Lung (tissue), 12 donors: ENCODE data around the gene MARK3. TPM values are rescaled to one million over a fixed set of nuclear protein-coding genes. Genes with fewer than 3 reads are reported as not detected.

Experiments used
- ATAC-seq: fragments of 200-7000 bp; cut with Tn5 transposase; one replicate; pipeline ENCODE4 v1.9.1; 2020; ENCODE audit warnings: moderate number of reproducible peaks; ENCODE audit not compliant: insufficient read depth, low FRiP score
- DNase-seq, 3 donors: peaks; one replicate each; pipeline ENCODE4 v3.0.0-alpha.2; 2013 to 2017
- H3K27ac ChIP-seq, 2 donors: one replicate each; pipeline ENCODE4 v1.5.1; 2013; ENCODE audit warnings: mild to moderate bottlenecking in 2 of 2, moderate library complexity in 2 of 2, control low read depth in 1 of 2, inconsistent platforms in 1 of 2, low read depth in 1 of 2, low read length in 1 of 2
- H3K27me3 ChIP-seq, 3 donors: one replicate each; pipeline ENCODE4 v1.5.1; 2013; ENCODE audit warnings: low read length in 2 of 3; ENCODE audit not compliant: control insufficient read depth in 3 of 3, insufficient read depth in 3 of 3
- H3K36me3 ChIP-seq, 4 donors: one replicate each; pipeline ENCODE4 v1.5.1; 2013; ENCODE audit warnings: low read length in 4 of 4, mild to moderate bottlenecking in 1 of 4, moderate library complexity in 1 of 4; ENCODE audit not compliant: control insufficient read depth in 4 of 4, insufficient read depth in 4 of 4
- H3K4me1 ChIP-seq, 5 donors: one replicate each; pipeline ENCODE4 v1.5.1; 2013; ENCODE audit warnings: low read length in 5 of 5, mild to moderate bottlenecking in 2 of 5, moderate library complexity in 1 of 5; ENCODE audit not compliant: control insufficient read depth in 5 of 5, insufficient read depth in 5 of 5
- H3K4me3 ChIP-seq: one replicate; pipeline ENCODE4 v1.5.1; 2013; ENCODE audit warnings: mild to moderate bottlenecking, control low read depth, moderate library complexity
- H3K9ac ChIP-seq, 2 donors: one replicate each; pipeline ENCODE4 v1.5.1; 2013; ENCODE audit warnings: low read length in 2 of 2, control low read depth in 1 of 2; ENCODE audit not compliant: insufficient read depth in 1 of 2
- H3K9me3 ChIP-seq, 4 donors: one replicate each; pipeline ENCODE4 v1.5.1; 2013; ENCODE audit warnings: low read length in 3 of 4, mild to moderate bottlenecking in 1 of 4, moderate library complexity in 1 of 4; ENCODE audit not compliant: control insufficient read depth in 4 of 4, insufficient read depth in 3 of 4
- WGBS, 2 donors: extraction: QIAGEN DNeasy Blood & Tissue Kit; methylation state at CpG; one replicate each; pipeline ENCODE4 v1.1.7; 2013; 5-methylcytosine and 5-hydroxymethylcytosine counted together
- polyA plus RNA-seq, 2 donors: library from polyadenylated mRNA; stranded (reverse); fragments of 200-250 nt; gene quantifications; one replicate each; pipeline ENCODE4 v1.2.1, GENCODE V29; 2013
- total RNA-seq, 2 donors: library from RNA; depleted of rRNA in 1 of 2; stranded (reverse); fragments of >200 nt in 1 of 2; gene quantifications; one replicate each; pipeline ENCODE4 v1.2.1, GENCODE V29; 2014 to 2021
- TF ChIP-seq, protein P1 (sequence below): IDR thresholded peaks from 2 replicates; pipeline ENCODE4 v1.5.1; 2012; ENCODE audit warnings: mild to moderate bottlenecking; ENCODE audit errors: control extremely low read depth, extremely low read depth
- donor health status: control.
- donor health status: control.
- donor health status: Bipolar disorder and iron deficiency.
- donor health status: healthy.
- donor health status: DM: yes; HTN: yes; CAD: no.

Gene MARK3
- total and polyA plus RNA-seq, 4 donors, result 56.2 to 177 (median 101) TPM

DNA sequence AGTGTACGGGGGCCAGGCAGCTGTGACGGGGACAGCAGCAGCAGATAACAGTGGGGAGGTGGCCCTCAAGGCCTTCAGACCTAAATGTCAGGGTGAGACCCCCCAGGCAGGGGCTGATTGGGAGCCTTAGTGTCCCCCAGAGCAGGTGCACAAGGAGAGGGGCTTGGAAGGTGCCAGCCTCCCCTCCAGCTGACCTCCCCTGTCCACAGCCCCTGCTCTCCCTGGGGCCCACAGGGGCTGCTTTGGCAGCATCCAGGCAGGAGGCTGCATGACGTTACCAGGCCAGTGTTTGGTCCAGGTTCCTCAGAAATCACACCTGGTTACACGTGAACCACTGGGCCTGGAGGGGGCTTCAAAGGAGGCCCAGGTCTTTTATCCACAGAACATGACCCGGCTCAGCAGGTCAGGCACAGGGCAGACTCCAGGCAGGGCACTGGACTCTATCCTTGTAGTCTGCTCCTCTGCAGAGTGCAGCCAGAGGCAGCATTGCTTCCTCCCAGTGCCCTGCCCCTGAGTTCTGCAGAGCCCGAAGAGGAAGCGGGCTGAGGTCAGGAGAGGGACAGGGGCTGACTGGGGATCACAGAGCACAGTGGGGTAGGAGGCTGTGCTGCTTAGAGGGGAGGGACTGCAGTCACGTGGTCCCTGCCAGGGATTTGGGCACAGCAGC, 141.2 kb downstream of the MARK3 start:
- WGBS, 2 donors, result 59 to 65% methylated on average over 8 of the region's 8 CpGs
- Histone ChIP-seq H3K9me3 (no peaks in the 10 kb centered on the region), H3K9ac (no peak overlapping the region), H3K36me3 (peaks cover 0 to 4% (median 1%) of the 10 kb centered on the region in 4 donors), H3K27ac (peak overlapping the region in 1 of 2 donors; percentile 34), H3K4me3 (no peak overlapping the region), H3K4me1 (peaks cover 0 to 48% (median 17%) of the 10 kb centered on the region in 5 donors), H3K27me3 (no peaks in the 10 kb centered on the region)
- DNase-seq (no peak), ATAC-seq (no peak)
- TF ChIP-seq, protein P1, sequence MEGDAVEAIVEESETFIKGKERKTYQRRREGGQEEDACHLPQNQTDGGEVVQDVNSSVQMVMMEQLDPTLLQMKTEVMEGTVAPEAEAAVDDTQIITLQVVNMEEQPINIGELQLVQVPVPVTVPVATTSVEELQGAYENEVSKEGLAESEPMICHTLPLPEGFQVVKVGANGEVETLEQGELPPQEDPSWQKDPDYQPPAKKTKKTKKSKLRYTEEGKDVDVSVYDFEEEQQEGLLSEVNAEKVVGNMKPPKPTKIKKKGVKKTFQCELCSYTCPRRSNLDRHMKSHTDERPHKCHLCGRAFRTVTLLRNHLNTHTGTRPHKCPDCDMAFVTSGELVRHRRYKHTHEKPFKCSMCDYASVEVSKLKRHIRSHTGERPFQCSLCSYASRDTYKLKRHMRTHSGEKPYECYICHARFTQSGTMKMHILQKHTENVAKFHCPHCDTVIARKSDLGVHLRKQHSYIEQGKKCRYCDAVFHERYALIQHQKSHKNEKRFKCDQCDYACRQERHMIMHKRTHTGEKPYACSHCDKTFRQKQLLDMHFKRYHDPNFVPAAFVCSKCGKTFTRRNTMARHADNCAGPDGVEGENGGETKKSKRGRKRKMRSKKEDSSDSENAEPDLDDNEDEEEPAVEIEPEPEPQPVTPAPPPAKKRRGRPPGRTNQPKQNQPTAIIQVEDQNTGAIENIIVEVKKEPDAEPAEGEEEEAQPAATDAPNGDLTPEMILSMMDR, result no peak

GRCh38 chr14:103526914-103527248, 141.7 kb downstream of the MARK3 start:
- no peaks in the 10 kb centered on the region for H3K9me3 ChIP-seq
- WGBS, 2 donors, result 80 to 88% methylated on average over 1 of the region's 1 CpG
- DNase-seq (no peak), ATAC-seq (no peak)
- peaks cover 0 to 7% (median 1%) of the 10 kb centered on the region in 4 donors for H3K36me3 ChIP-seq
- peaks cover 0 to 48% (median 17%) of the 10 kb centered on the region in 5 donors for H3K4me1 ChIP-seq
- H3K4me3 ChIP-seq, result no peak overlapping the region
- peak overlapping the region in 1 of 2 donors; percentile 87 for H3K27ac ChIP-seq
- TF ChIP-seq, protein P1, result no peak
- H3K9ac ChIP-seq, result no peak overlapping the region
- H3K27me3 ChIP-seq, result no peaks in the 10 kb centered on the region

DNA sequence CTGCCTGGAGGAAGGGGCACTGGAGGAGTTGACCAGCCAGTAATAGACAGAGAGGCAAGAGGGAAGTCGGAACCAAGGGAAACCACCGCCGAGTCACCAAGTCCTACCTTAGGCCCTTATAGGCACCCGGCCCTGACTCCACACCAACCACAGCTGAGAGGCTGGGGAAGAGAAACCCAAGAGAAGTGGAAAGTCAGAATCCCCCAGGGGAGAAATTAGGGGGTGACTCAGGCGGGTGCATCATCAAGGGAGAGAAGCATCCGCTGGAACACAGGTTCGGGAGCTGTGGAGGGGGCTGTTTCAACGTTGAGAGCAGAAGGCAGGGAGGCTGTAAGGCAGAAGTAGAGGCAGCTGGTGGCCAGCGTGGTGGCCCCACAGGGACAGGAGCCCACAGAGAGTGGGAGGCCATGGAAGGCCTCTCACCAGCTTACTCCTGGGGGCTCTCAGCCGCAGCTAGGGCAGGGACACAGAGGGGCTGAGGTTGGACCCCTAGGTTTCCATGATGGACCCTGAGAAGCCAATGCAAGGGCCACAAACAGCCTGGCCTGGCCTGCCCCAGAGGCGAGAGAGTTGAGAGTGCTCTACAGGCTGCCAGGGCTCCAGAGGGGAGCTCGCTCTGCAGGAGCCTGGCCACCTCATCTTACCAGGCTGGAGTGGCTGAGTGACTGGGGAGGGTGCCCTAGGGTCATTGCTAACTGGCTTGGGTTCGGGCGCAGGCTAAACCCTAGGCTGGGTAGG, 142.4 kb downstream of the MARK3 start:
- H3K4me1 ChIP-seq, result peaks cover 0 to 48% (median 14%) of the 10 kb centered on the region in 5 donors
- no peaks in the 10 kb centered on the region for H3K27me3 ChIP-seq
- no peaks in the 10 kb centered on the region for H3K9me3 ChIP-seq
- ATAC-seq, result no peak
- no peak for DNase-seq
- TF ChIP-seq, protein P1, result no peak
- H3K4me3 ChIP-seq, result no peak overlapping the region
- H3K9ac ChIP-seq, result no peak overlapping the region
- WGBS, 2 donors, result 73 to 75% methylated on average over 14 of the region's 14 CpGs
- H3K27ac ChIP-seq, result peak overlapping the region; percentile 87 to 96
- H3K36me3 ChIP-seq, result peaks cover 0 to 14% (median 3%) of the 10 kb centered on the region in 4 donors
